Activated CD4-positive, alpha-beta T cell treated with anti-CD3 and anti-CD28 coated beads, Interleukin-2, amount 10 ng/mL, durations not matched to agents 7 days and 5 days (primary cell): Measurements from ENCODE around the gene ESYT1. TPM values are rescaled to one million over a fixed set of nuclear protein-coding genes. Genes with fewer than 3 reads are reported as not detected.

ENCODE experiments used
- total RNA-seq, 2 experiments: library from RNA; stranded (reverse); gene quantifications; one replicate each; pipeline ENCODE4 v1.2.3, GENCODE V29; 2021

Gene ESYT1
- total RNA-seq, 2 experiments from 2014 or later, result 367 to 399 TPM

Other genes starting within 250 kb of the ESYT1 start
- gene PYM1, start 200.4 kb upstream of the ESYT1 start, total RNA-seq, result 10 to 100 TPM; 50.3 to 50.7 TPM
- gene DGKA, start 197.1 kb upstream of the ESYT1 start, total RNA-seq, result 100 to 1,000 TPM; 766 to 771 TPM
- under 1 TPM in 1 of 2 experiments, not detected in 1; 0.37 TPM for gene PMEL, start 162.2 kb upstream of the ESYT1 start, total RNA-seq
- gene CDK2, start 161.4 kb upstream of the ESYT1 start, total RNA-seq, result 100 to 1,000 TPM in 1 of 2 experiments, 10 to 100 TPM in 1; 96.6 to 106 TPM
- 10 to 100 TPM; 56.9 to 58.1 TPM for gene RAB5B, start 154.2 kb upstream of the ESYT1 start, total RNA-seq
- 1 to 10 TPM; 2.4 to 3.5 TPM for gene SUOX, start 131.0 kb upstream of the ESYT1 start, total RNA-seq
- gene IKZF4, start 107.2 kb upstream of the ESYT1 start, total RNA-seq, result 10 to 100 TPM; 15.7 to 17.4 TPM
- gene RPS26, start 86.3 kb upstream of the ESYT1 start, total RNA-seq, result 10 to 100 TPM; 47.2 to 48.3 TPM
- 1 to 10 TPM; 1.3 to 1.5 TPM for gene ERBB3, start 48.1 kb upstream of the ESYT1 start, total RNA-seq
- 100 to 1,000 TPM; 244 to 289 TPM for gene PA2G4, start 23.7 kb upstream of the ESYT1 start, total RNA-seq
- gene RPL41, start 11.6 kb upstream of the ESYT1 start, total RNA-seq, result 1,000 to 10,000 TPM; 3,940 to 4,815 TPM
- 1 to 10 TPM; 8.2 to 9.1 TPM for gene ZC3H10, start 10.0 kb upstream of the ESYT1 start, total RNA-seq
- 10 to 100 TPM; 56.6 to 63.4 TPM for gene MYL6B, start 24.3 kb downstream of the ESYT1 start, total RNA-seq
- gene MYL6, start 30.1 kb downstream of the ESYT1 start, total RNA-seq, result 1,000 to 10,000 TPM; 1,336 to 1,525 TPM
- gene SMARCC2, start 61.2 kb downstream of the ESYT1 start, total RNA-seq, result 100 to 1,000 TPM; 140 to 173 TPM
- gene RNF41, start 93.7 kb downstream of the ESYT1 start, total RNA-seq, result 10 to 100 TPM; 30.1 to 31.6 TPM
- gene NABP2, start 96.1 kb downstream of the ESYT1 start, total RNA-seq, result 10 to 100 TPM; 56.7 to 63.5 TPM
- under 1 TPM in 1 of 2 experiments, not detected in 1; 0.64 TPM for gene SLC39A5, start 101.8 kb downstream of the ESYT1 start, total RNA-seq
- gene ANKRD52, start 130.1 kb downstream of the ESYT1 start, total RNA-seq, result 10 to 100 TPM; 39.0 to 45.9 TPM
- 10 to 100 TPM; 15.3 to 17.1 TPM for gene COQ10A, start 138.7 kb downstream of the ESYT1 start, total RNA-seq
- 100 to 1,000 TPM; 177 to 201 TPM for gene CS, start 172.1 kb downstream of the ESYT1 start, total RNA-seq
- 100 to 1,000 TPM in 1 of 2 experiments, 10 to 100 TPM in 1; 96.2 to 105 TPM for gene CNPY2, start 187.7 kb downstream of the ESYT1 start, total RNA-seq
- 10 to 100 TPM; 76.9 to 78.9 TPM for gene PAN2, start 205.7 kb downstream of the ESYT1 start, total RNA-seq
- gene IL23A, start 210.6 kb downstream of the ESYT1 start, total RNA-seq, result 1 to 10 TPM; 6.1 to 8.0 TPM
- gene STAT2, start 231.8 kb downstream of the ESYT1 start, total RNA-seq, result 100 to 1,000 TPM; 391 to 398 TPM
- not detected for gene APOF, start 234.6 kb downstream of the ESYT1 start, total RNA-seq